GM19099 (cell line): ENCODE measurements around the gene BABAM2.

Experiments used
- POLR2A ChIP-seq: IDR thresholded peaks from 3 replicates; pipeline ENCODE4 v1.6.1; 2011; ENCODE audit warnings: low read depth; ENCODE audit not compliant: insufficient read length; ENCODE audit errors: extremely low read depth

The BABAM2 gene

DNA sequence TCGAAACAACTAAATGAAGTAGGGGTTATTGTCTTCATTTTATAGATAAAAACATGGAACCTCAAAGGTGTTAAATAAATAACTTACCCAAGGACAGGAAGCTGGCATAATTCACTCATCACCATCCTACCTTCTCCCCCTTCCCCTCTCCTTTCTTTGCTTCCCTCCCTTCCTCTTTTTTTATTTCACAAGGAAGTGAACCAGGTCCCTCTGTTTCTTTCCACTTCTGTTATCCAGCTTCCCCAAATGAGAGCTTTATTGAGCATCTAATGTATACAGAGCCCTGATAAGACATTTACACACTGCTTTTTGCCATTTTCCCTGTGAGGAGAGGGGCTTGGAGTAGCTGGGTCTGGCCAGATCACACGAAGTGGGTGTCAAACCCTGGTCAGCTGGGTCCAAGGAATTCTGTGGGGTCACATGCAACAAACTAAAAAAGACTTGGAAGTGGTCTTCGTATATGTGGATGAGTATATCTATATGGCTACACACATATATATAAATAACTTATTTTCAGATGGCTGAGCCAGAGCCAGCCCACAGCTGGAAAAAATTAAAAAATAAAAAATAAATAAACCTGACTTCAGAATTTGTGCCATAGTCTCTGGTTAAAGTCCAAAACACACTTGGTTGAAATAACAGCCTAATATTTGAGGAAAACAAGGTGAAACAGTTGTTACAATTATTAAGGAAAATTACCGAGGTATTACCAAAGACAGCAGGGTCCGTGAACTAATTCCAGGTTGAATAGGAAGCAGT, 452.8 kb downstream of the BABAM2 start:
- TF ChIP-seq POLR2A = no peak

DNA sequence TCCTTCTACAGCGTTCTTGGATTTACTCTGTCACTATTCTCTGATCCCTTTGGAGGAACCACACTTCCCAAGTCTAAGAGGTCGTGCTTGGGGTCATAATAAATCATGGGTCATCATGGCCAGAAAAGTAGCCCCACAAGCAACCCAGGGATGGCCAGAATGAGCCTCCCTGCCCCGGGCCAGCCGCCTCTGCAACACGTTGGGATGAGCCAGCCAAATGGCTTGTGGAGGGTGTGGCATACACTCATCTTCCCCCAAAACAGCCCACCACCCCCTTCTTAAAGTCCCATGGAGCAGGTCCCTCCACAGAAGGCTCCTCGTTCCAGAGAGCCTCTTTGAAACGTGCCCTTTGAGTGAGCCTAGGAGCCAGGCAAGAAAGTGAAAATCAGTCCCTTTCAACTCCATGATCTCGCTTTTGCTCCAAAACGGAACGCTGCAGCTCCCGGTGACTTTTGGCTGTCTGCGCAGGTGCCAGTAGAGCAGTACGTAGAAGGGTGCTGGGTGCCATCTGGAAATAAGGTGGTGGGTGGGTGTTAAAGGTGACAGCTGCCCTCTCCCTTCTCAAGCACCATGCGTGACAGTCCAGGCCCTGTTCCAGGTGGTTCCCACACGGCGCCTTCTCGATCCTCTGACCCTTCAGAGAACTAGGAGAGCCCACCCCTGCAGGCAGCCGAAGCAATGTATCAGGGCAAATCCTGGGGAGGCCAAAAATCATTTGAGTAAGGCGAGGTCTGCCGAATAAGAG, 453.6 kb downstream of the BABAM2 start:
- TF ChIP-seq POLR2A = no peak

DNA sequence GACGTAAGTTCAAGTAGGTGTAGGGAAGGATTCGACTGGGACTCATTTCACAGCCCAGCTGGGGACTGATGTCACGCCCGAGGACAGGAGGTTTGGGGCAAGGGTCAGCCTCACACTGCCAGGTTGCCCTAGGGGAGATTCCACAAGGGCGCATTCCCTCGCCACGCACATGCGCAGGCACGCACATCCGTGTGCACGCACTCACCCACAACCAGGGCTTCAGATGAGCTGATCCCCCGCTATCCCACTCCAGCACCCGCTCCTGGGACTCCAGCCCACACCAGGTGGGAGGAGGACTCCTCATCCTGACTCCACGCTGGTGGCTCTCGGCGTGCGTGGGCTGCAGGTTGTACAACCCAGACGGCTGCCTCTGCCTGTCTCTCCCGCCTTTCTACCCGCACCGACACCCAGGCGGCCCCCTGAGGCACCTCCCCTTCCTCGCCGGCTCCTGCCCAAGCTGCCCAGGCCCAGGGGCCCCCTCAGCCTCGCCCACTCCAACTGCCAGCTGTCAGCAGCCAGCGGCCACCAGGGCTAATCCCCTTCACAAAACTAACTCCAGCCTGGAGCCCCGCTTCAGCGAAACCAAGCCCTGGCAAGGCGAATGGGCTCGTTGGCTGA, 454.3 kb downstream of the BABAM2 start:
- no peak for TF ChIP-seq POLR2A

DNA sequence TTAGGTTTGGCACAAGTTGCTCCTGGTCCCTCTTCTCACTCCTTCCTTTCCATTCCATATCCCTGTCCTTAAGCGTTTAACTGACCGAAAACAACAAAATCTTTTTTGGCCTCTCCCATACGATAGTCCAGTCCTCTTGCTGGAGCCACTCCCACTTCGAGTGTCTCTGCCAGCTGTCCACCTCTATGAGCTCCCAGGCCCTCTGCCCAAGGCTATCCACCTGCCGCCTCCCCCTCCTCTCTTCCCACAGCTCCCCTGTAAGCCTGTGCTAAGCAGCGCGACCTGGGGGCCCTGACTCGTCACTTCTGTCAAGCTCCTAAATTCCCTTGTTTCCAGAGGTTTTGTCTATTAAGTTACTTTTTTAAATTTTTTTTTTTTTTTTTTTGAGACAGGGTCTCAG, 455.1 kb downstream of the BABAM2 start:
- no peak for TF ChIP-seq POLR2A

DNA sequence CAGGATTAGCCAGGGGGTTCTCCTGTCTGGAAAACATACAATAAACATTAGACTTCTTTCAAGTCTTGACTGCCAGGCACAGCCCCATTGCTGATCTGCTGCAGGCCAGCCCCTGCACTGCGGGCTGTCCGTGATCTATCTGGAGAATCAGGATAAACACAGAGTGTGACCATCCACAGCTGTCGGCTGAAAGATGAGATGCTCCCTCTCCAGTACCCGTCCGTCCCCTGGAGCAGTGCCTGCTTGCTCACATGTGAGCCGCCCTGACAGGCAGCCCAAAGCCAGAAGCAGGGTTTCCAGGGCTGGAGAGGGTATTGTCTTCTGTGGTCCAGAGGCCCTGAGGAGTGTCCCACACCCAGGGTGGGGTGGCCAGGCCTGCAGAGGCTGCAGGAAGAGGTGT, 456.1 kb downstream of the BABAM2 start:
- TF ChIP-seq POLR2A = no peak

DNA sequence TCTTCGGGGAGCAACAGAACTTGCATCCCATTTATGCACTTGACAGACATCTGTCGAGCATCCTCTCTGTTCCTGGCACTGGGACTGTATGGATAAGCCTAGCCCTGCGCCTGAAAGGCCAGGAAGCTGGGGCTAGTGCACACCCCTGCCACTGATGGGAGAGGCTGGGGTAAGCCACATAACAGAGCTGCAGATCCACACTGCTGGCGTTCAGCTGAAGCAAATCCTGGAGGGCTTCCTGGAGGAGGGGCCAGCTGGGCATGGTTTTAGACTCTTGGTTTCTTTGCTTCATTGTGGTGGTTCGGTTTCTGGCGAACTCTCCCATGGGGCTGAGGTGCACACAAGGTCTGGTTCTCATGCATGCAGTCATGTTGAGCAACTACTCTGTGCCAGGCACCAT, 456.7 kb downstream of the BABAM2 start:
- no peak for TF ChIP-seq POLR2A

DNA sequence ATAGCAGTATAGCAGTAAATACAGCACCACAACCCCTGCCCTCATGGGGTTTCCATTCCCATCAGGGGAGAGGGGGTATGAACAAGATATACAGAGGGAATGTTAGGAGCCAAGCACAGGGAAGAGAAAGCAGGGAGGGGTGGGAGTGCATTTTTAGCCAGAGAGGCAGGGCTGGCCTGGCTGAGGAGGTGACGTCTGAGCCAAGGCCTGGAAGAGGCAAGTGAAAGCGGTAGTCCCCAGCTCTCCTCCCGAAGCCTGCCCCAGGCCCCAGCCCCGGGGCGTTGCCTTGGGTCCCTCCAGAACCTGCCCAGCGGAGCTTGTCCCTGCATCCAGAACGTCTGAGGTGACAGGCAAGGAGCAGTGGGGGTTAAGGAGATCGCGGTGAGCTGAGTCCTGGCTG, 457.1 kb downstream of the BABAM2 start:
- no peak for TF ChIP-seq POLR2A

DNA sequence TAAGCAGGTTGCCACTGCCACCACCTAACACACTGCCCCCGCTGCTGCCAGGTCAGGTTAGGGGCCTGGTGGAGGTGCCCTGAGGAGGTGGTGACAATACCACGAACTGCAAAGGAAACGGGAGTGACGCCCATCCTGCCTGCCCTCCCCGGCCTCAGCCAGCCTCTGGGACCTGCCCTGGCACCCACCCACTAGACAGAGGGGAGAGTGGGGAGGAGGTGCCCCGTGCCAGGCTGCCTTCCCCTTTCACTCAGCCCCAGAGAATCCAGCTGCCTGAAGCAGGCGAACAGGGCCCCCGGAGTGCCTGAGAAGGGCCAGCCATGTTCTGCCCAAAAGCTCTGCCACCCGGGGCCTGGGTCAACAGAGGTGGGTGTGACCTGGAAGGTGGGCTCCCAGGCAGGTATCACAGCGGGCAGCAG, 457.6 kb downstream of the BABAM2 start:
- TF ChIP-seq POLR2A = no peak

DNA sequence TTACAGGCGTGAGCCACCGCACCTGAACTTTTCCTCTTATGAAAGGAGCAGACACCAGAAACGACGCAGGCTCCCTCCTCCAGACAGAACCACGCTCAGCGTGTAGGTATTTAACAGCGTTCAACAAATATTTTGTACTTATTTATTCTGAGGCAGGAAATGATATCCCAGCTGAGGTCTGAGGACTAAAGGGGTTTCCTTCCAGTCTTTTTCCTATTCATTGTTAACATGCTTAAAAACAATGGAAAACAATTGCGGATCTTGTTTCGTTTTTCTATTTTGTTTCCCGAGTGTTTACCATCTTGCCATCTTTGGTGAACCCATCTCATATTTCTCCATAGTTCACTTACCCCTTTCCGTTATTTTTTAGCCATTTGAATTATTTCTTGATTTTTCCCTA, 458.4 kb downstream of the BABAM2 start:
- TF ChIP-seq POLR2A = no peak

DNA sequence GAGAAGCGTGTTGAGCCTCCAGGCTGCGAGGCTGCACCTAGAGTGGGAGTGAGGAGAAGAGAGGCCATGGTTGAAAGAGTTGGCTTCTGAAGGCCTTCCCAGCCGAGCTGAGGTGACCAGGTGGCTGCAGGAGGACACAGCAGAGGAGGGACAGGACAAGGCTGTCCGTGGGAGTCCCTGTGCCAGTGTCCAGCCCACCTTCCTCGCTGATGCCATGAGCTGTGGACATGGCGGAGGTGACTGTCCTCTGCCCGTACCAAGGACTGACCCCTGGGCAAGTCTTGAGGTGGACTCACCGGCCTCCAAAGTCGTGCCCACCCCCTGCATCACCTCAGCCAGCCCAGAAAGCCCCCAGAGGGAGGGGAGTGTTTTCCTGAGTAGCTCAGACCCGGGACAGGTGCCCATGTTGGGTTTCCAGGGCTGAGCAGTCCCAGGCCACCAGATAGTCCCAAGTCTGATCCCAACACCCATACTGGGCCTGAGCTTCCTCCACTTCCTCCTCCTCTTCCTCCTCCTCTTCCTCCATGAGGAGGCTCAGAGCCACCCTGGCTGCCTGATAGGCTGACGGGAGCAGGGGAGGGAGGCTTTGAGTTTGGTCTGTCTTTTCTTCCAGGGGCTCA, 459.1 kb downstream of the BABAM2 start:
- no peak for TF ChIP-seq POLR2A

DNA sequence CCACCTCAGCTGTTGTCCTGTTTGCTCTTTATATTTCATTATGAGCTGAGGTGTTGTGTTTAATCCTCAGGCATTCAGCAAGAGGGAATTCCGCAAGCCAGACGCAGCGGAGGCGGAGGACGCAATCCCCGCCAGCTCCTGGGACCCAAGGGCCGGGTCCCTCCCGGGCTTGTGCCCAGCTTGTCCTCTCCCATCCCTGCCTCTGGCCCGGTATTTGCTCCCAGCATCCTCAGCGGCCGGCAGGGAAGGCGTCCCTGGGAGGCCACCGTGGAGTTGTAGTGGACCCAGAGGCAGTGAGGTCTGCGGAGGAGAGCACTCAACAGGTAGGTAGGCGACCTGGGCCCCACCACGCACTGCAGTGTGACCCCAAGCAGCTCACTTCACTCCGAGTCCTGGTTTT, 459.7 kb downstream of the BABAM2 start:
- no peak for TF ChIP-seq POLR2A

DNA sequence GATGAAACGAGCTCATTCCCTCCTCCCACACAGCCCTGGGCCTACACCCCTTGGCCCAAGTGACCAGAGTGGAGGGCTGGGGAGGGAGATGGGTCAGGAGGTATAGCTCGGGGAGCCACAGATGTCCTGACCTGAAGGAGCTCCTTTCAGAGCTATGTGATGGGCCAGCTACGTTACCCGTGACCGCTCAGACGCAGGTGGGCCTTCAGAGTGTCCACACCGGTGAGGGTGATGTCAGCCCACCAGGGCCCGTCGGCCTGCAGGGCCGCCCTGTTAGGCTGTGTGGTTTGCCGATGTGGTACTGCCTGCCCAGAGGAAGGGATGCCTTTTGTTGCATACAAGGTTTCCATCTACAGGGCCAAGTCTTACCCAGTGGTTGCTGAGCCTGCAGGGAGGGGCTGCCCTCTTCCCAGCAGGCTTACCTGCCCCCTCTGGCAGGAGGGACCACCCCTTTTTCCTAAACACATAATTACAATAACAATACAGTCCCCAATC, 460.3 kb downstream of the BABAM2 start:
- no peak for TF ChIP-seq POLR2A

DNA sequence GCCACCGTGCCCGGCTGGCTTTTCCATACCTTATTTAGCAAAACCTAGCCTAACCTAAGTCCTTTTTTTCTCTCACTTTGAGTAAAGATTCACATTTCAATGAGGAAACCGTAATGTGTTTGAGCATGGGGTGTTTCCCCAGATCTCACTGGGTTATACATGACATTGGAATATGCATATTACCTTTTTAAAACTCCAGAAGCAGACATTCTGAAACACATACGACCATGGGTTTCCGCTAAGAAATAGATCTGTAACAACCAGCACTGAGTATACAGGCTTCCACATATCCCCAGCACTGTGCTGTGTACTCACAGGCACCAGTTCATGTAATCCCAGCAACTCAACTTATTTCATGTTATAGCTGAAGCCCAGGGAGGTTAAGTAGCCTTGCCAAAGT, 461.1 kb downstream of the BABAM2 start:
- no peak for TF ChIP-seq POLR2A

DNA sequence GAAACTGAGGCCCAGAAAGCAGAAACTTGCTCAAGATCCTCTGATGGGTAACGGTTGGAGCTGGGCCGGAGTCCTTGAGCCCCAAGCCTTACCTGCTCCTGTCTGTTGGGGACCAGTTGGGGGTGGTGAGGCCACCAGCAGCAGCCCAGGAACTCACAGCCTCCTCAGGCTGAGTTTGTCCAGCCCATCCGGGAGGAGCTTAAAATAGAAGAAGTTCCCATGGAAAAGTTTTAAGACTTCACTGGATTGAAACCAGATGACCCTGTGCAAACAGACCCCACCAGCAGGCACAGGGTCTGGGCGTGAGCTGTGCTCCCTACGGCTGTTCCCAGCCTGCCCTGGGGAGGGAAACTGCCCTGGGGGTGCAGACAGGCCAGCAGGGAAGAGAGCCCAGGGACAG, 461.6 kb downstream of the BABAM2 start:
- TF ChIP-seq POLR2A = no peak

DNA sequence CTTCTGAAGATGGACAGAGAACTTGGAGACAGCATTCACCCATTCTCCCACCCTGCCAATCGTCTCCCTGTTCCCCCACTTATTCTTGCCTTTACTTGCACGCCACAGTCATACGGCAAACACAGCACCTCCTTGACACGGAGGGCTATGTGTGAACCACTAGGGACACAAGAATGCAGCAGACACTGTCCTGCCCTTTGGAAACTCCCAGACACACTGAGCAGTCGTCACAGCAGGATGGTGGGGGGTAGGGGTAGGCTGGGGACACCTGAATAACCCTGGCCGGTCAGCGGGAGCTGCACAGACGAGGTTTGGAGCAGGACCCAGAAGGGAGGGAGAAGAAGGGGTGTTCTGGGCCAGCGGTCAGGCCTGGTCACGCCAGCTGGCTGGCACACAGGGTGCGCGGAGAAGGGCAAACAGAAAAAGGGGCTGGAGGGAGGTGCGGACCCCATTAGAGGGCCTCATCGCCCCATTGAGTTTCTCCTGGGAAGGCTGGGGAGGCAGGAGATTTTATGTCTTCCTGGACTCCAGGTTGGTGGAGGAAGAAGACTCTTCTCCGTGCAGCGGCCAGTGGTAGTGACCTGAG, 462.2 kb downstream of the BABAM2 start:
- TF ChIP-seq POLR2A = no peak

DNA sequence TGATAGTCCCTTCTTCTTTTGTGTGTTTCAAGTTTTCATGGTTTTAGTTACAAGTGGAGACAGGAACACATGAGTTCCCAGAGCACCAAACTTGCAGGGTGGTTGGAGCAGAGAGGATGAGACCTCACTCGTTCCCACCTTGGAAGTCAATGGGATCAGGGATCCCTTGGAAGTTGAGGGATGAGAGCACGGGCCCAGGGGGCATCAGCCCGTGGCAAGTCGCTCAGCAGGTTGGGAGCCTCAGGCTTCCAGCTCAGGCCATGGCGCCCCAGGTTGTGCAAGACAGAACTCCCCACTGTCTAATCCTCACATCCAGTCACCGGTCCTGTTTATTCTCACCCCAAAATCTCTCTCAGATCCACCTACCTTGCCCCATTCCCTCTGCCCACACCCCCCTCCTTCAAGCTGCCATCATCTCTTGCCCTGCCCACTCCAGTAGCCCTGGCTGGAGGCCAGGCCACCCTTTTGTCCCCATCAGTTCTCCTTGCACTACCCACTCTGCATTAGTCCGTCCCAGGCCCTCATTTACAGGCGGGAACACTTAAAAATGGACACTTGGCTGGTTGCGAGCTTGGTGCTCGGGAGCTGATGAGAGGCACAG, 464.5 kb downstream of the BABAM2 start:
- no peak for TF ChIP-seq POLR2A
